ENCODE data around the gene PSMC1.
"Not testable (repeated sequence)": the region's sequence is repeated elsewhere in the genome, so short reads cannot be mapped to it uniquely, and the experiment has no call there.

Gene PSMC1

DNA sequence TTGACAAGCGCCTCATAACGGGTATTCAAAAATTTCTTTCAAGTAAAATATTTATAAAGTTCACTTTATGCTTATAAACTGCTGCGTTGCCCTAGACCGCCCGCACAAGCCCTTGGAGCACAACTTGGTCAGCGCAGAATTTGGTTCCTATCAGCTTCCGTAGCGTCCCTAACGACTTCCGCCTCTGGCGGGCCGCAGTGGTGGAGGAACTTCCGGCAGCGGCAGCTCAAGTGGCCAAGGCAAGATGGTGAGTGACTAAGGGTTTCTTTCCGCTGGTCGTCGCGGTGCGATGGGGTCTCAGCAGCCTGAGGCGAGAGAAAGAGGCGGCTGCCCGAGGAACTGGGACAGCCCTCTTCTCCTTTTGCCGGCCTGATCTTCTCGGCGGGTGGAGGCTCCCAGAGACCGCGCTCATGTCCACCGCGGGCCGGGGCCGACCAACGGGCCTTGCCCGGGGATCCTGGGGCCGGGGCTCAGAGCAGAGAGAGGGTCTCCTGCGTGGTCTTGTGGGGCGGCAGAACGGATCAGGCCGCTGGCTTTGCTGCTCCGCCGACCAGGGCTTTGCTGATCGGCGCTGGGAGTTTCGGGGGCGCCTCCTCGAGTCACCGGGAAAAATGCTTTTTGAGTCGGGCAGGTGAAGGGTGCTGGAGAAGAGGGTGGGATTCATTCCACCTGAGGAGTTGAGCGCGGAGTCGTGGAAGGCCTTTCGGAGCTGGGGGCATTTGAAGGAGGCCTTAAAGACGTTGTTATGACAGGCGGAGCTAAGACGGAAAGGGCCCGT, at the start of gene PSMC1:
Gene PSMC1 (plus strand): TSS at position 200 of the 778 bp plus-strand sequence. CDS start 45 bp downstream, at position 245.
- peak; percentile 93 for DNase-seq (ENCODE audit: low spot score)

GRCh38 chr14:90213099-90213748, 43.1 kb upstream of the PSMC1 start:
- no peak for DNase-seq (ENCODE audit: low spot score)

DNA sequence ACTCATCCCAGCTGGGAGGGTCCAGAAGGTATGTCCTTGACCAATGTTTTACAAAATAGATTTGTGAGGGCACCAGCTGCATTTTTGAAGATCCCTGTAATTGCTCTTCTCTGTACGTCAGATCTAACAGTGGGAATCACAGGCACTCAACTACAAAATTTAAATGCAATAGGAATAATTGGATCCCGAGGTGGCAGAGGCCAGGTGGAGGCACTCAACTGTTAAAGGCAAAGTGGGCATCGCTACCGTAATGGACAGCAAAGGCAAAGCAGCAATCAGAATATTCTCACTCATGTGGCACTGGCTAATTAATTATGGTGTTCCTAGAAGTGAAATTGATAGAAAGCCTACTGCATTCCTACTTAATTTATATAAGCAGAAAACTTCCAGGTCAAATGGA, 27.9 kb upstream of the PSMC1 start:
- no peak for DNase-seq (ENCODE audit: low spot score)

GRCh38 chr14:90229942-90230341, 26.4 kb upstream of the PSMC1 start:
- DNase-seq (ENCODE audit: low spot score): not testable (repeated sequence)

GRCh38 chr14:90235179-90235976, 21.0 kb upstream of the PSMC1 start:
- DNase-seq (ENCODE audit: low spot score): peak; percentile 52

- no peak for DNase-seq (ENCODE audit: low spot score)
Measured at GRCh38 chr14:90239139-90239538, 17.2 kb upstream of the PSMC1 start.

- no peak for DNase-seq (ENCODE audit: low spot score)
Measured at GRCh38 chr14:90242444-90242843, 13.9 kb upstream of the PSMC1 start.

DNA sequence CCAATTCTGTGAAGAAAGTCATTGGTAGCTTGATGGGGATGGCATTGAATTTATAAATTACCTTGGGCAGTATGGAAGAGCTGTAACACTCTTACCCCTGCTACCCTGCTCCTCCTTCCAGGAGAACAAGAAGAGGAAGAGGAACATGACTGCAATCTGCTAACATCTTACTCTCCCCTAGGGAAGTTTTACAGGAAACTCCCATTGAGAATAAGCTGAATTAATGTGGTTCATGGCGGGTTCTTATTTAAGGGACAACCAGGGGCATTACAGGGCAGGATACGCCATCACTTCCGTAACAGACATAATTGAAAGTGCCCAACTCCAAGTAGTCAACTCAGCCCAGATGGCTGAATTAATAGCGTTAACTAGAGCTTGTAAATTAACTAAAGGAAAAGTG, 9.4 kb upstream of the PSMC1 start:
- DNase-seq (ENCODE audit: low spot score): no peak

DNA sequence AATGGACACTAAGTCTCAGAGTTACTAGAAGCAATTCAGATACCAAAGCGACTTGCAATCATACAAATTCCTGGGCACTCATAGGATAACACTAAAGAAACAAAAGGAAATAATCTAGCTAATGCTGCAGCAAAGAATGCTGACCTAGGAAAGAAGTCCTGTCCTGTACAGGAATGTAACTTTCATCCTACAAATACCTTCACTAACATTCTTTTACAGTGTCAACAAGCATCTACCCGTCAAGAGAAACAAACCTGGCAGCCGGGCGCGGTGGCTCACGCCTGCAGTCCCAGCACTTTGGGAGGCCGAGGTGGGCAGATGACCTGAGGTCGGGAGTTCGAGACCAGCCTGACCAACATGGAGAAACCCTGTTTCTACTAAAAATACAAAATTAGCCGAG, 8.9 kb upstream of the PSMC1 start:
- DNase-seq (ENCODE audit: low spot score): not testable (repeated sequence)

GRCh38 chr14:90248594-90248993, 7.8 kb upstream of the PSMC1 start:
- DNase-seq (ENCODE audit: low spot score): no peak

DNA sequence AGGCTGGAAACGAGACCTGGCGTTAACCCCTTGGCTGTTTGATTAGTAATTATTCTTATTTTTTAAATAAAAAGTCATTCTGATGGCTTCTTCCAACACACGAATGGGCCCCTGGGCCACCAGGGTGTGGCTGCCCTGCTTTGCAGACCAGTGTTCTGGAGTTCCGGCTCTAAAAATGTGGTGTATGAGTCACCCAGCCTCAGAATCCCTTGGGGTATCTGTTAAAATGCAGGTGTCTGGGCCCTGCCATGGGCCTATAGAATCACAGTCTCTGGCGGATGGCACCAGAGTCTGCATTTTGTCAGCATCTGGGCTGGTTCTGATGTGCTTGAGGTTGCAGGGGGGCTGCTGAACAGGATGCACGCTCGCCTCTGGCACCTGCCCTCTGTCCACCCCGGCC, 2.5 kb upstream of the PSMC1 start:
- no peak for DNase-seq (ENCODE audit: low spot score)

DNA sequence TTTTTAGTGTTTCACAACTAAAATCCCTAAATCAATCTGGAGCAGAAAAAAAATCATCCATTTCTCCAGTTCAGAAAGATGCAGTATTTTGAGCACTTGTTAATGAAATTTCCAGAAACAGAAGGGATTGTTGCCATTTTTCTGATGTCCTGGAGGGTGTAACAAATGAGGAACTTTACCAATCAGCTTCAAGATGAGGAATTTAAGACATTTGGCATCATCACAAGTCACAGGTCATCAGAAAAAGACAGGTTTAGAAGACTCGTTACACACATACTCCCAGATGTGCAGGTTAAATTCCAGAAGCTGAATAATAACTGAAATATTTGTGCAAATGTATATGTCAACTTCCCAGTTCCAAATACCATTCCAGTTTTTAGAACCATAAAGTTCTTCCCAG, 482 bp upstream of the PSMC1 start:
- no peak for DNase-seq (ENCODE audit: low spot score)

DNA sequence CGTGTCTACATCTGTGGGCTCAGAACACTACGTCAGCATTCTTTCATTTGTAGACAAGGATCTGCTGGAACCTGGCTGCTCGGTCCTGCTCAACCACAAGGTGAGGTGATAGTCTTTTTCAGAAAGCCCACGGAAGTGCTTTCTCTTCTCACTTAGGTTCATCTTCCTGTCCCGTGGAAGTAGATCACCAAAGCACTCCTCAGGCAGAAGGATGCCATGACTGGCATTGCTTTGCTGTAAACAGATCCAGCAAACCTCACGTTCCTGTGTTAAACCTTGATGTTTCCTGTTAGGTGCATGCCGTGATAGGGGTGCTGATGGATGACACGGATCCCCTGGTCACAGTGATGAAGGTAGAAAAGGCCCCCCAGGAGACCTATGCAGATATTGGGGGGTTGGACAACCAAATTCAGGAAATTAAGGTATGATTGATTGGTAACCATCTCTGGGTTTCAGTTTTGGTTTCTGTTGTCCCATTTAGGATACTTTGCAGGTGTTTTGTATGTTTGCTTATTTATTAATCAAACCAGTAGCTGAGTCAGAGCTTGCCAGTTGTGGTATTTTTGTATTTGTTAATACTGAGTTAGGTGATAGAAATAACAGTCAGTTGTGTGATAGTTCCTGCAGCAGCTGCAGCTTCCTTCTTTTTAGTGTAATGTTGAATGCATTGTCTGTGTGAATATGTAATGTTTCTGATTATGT, 7.5 kb downstream of the PSMC1 start:
- no peak for DNase-seq (ENCODE audit: low spot score)

DNA sequence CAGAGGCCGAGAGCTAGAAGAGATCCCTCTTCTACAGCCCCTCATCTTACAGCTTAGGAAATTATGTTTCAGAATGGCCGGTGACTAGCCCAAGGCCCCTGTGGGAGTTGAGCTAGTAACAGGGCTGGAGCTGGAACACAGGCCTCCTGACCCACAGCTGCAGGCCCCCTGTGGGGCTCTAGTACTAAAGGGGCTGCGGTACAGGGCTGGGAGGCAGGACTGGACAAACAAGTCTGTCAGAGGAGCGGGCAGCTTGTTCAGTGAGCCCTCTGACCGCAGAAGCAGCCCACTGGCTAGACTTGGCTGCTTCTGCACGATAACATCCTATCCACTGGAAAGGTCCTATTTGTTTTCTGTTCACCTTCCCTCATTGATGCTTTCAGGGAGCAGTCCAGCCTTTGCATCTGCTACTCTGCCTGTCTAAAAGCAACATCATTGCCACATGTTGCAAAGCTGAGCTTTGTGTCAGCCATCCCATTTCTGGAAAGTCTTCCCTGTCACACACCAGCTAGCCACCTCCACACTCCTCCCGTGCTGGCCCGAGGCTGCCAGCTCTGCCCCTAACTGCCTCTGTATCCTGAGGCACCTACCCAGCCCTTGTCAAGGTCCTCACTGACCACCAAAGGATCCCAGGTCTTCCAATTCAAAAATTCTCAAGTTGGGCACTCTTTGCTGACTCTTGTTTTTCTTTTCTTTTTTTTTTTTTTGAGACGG, 10.2 kb downstream of the PSMC1 start:
- no peak for DNase-seq (ENCODE audit: low spot score)

GRCh38 chr14:90268420-90268819, 12.1 kb downstream of the PSMC1 start:
- DNase-seq (ENCODE audit: low spot score): no peak

GRCh38 chr14:90272523-90272922, 16.2 kb downstream of the PSMC1 start:
- DNase-seq (ENCODE audit: low spot score): no peak

DNA sequence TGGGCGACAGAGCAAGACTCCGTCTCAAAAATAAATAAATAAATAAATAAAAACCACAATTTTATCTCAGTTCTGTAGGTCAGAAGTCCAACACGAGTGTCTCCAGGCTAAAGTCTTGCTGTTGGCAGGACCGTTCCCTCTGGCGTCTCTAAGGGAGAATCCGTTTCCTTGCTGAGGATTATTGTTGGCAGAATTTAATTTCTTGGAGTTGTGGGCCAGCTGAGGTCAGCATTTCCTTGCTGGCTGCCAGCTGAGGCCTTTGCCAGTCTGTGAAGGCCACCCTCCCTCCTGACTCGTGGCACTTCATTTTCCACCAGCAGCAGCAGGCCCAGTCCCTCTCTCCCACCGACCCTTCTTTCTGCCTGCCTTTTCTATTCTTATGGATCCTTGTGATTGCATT, 17.2 kb downstream of the PSMC1 start:
- DNase-seq (ENCODE audit: low spot score): no peak

DNA sequence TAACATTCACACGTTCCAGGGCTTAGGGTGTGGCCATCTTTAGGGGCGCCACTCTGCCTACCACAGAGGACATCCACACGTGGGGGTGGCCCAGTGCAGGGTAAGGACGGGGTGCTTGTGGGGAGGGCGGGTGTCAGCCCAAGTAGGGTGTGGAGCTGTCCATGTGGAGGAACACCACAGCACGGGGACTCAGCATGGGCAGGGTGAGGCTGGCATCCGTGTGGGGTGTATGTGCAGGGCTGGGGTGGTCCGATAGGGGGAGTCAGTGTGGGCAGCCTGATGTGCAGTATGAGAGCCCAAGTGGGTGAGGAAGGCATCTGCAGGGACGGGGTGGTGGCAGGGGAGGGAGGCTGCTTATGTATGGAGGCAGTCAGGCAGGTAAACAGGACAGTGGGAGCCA, 17.7 kb downstream of the PSMC1 start:
- no peak for DNase-seq (ENCODE audit: low spot score)

- DNase-seq (ENCODE audit: low spot score): no peak
Measured at GRCh38 chr14:90274808-90275457, 18.6 kb downstream of the PSMC1 start.

- no peak for DNase-seq (ENCODE audit: low spot score)
Measured at GRCh38 chr14:90275458-90275814, 19.1 kb downstream of the PSMC1 start.

DNA sequence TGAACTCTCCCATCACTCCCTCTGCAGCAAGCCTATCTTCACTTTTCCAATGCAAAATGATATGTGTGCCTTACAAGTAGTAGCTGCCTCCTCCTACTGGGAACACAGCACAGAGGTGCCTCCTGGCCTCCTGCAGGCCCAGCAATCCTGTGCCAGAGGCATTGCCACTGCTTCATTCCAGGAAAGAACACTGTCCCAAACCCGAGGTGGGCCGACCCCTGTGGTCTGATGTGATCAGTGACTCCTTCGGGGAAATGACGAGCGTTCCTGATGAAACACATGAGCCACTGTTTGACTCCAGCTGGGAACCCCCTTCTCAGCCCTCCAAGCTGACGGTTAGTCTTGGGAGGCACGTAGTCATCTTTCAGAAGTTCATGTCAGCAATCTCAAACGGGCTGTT, 19.5 kb downstream of the PSMC1 start:
- DNase-seq (ENCODE audit: low spot score): no peak
